Measurements from ENCODE around the gene RPS19.

DNA sequence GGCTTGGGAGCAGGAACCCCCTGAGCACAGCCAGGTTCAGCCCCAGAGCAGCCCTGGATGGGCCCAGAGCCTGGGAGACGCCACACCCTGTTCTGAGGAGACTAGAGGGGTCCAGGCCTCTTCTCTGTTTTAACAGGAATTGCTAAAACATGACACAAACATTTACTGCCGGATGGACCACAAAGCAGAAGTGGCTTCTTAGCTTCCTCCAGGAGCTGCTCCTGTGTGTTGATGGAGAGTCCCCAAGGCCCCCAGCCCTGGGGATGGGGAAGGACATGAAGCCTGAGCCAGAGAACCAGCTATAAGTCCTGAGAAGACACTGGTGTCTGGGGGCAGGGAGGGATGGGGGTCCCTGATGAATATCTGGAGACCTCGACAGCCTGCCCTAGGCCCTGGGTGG lies 49.0 kb upstream of the RPS19 start:
- no peak for TF ChIP-seq POLR2A (IDR thresholded peaks at IDR 0.05)
- TF ChIP-seq, protein P1, sequence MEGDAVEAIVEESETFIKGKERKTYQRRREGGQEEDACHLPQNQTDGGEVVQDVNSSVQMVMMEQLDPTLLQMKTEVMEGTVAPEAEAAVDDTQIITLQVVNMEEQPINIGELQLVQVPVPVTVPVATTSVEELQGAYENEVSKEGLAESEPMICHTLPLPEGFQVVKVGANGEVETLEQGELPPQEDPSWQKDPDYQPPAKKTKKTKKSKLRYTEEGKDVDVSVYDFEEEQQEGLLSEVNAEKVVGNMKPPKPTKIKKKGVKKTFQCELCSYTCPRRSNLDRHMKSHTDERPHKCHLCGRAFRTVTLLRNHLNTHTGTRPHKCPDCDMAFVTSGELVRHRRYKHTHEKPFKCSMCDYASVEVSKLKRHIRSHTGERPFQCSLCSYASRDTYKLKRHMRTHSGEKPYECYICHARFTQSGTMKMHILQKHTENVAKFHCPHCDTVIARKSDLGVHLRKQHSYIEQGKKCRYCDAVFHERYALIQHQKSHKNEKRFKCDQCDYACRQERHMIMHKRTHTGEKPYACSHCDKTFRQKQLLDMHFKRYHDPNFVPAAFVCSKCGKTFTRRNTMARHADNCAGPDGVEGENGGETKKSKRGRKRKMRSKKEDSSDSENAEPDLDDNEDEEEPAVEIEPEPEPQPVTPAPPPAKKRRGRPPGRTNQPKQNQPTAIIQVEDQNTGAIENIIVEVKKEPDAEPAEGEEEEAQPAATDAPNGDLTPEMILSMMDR (IDR thresholded peaks at IDR 0.05) = no peak

Data from testis (tissue), 2 donors.